Trophoblast cell (in vitro differentiated cells and primary cell): ENCODE data around the gene JAZF1.

Experiments used
- DNase-seq, 2 donors: peaks; one replicate each; pipeline ENCODE4 v3.0.0-alpha.2; 2016
- H2AFZ ChIP-seq: 2 replicates; pipeline ENCODE4 v1.6.1; 2013; ENCODE audit warnings: low read length, moderate library complexity, mild to moderate bottlenecking; ENCODE audit not compliant: insufficient read depth, poor library complexity
- H2AK5ac ChIP-seq: 2 replicates; pipeline ENCODE4 v1.6.1; 2013; ENCODE audit warnings: mild to moderate bottlenecking, low read length
- H2BK120ac ChIP-seq: 2 replicates; pipeline ENCODE4 v1.6.1; 2013; ENCODE audit warnings: low read length, mild to moderate bottlenecking, moderate library complexity; ENCODE audit not compliant: insufficient read depth, poor library complexity
- H2BK12ac ChIP-seq: 2 replicates; pipeline ENCODE4 v1.6.1; 2013; ENCODE audit warnings: mild to moderate bottlenecking, low read length, moderate library complexity
- H2BK5ac ChIP-seq: 2 replicates; pipeline ENCODE4 v1.6.1; 2013; ENCODE audit warnings: low read length, low read depth, moderate library complexity, mild to moderate bottlenecking; ENCODE audit not compliant: poor library complexity
- H3K14ac ChIP-seq: 2 replicates; pipeline ENCODE4 v1.6.1; 2013; ENCODE audit warnings: mild to moderate bottlenecking, low read length
- H3K18ac ChIP-seq: 2 replicates; pipeline ENCODE4 v1.6.1; 2013; ENCODE audit warnings: mild to moderate bottlenecking, low read length
- H3K23ac ChIP-seq: 2 replicates; pipeline ENCODE4 v1.6.1; 2013; ENCODE audit warnings: low read length
- H3K27ac ChIP-seq: 2 replicates; pipeline ENCODE4 v1.5.1; 2013; ENCODE audit warnings: low read depth, mild to moderate bottlenecking, inconsistent platforms, low read length, moderate library complexity
- H3K27me3 ChIP-seq: 2 replicates; pipeline ENCODE4 v1.6.1; 2013; ENCODE audit warnings: inconsistent platforms, mild to moderate bottlenecking, low read length, moderate library complexity; ENCODE audit not compliant: insufficient read depth
- H3K36me3 ChIP-seq, 2 experiments: 1 replicate in 1 of 2; 2 replicates in 1 of 2; pipeline ENCODE4 v1.6.1; 2013; ENCODE audit warnings: low read length in 2 of 2, mild to moderate bottlenecking in 2 of 2, moderate library complexity in 1 of 2; ENCODE audit not compliant: insufficient read depth in 2 of 2, control insufficient read depth in 1 of 2
- H3K4ac ChIP-seq: 2 replicates; pipeline ENCODE4 v1.6.1; 2013; ENCODE audit warnings: low read depth, mild to moderate bottlenecking, low read length, moderate library complexity
- H3K4me1 ChIP-seq, 2 experiments: 1 replicate in 1 of 2; 2 replicates in 1 of 2; pipeline ENCODE4 v1.6.1; 2013; ENCODE audit warnings: low read length in 2 of 2, mild to moderate bottlenecking in 2 of 2, moderate library complexity in 1 of 2; ENCODE audit not compliant: insufficient read depth in 2 of 2, control insufficient read depth in 1 of 2
- H3K4me2 ChIP-seq: 2 replicates; pipeline ENCODE4 v1.6.1; 2013; ENCODE audit warnings: inconsistent platforms, mild to moderate bottlenecking, low read length, moderate library complexity
- H3K4me3 ChIP-seq: 2 replicates; pipeline ENCODE4 v1.5.1; 2013; ENCODE audit warnings: mild to moderate bottlenecking, low read depth, low read length, inconsistent platforms
- H3K79me1 ChIP-seq: one replicate; pipeline ENCODE4 v1.6.1; 2013; ENCODE audit warnings: low read length
- H3K79me2 ChIP-seq: 2 replicates; pipeline ENCODE4 v1.6.1; 2013; ENCODE audit warnings: low read length, mild to moderate bottlenecking; ENCODE audit not compliant: control insufficient read depth, insufficient read depth, poor library complexity
- H3K9ac ChIP-seq: 2 replicates; pipeline ENCODE4 v1.6.1; 2013; ENCODE audit warnings: mild to moderate bottlenecking, low read length
- H3K9me3 ChIP-seq: 2 replicates; pipeline ENCODE4 v1.6.1; 2013; ENCODE audit warnings: low read depth, mild to moderate bottlenecking, control low read depth, inconsistent platforms, low read length; ENCODE audit not compliant: insufficient read depth
- H4K12ac ChIP-seq: 2 replicates; pipeline ENCODE4 v1.6.1; 2013; ENCODE audit warnings: low read depth, mild to moderate bottlenecking, low read length, moderate library complexity
- H4K8ac ChIP-seq: 2 replicates; pipeline ENCODE4 v1.6.1; 2013; ENCODE audit warnings: low read depth, mild to moderate bottlenecking, low read length, moderate library complexity
- H4K91ac ChIP-seq: one replicate; pipeline ENCODE4 v1.6.1; 2013; ENCODE audit warnings: low read depth, mild to moderate bottlenecking, low read length, moderate library complexity
- WGBS: extraction: QIAGEN DNeasy Blood & Tissue Kit; methylation state at CpG from one replicate; pipeline ENCODE4 v1.1.7; 2013; ENCODE audit warnings: missing lambda C conversion rate; ENCODE audit not compliant: insufficient read length, insufficient coverage; ENCODE audit errors: extremely low coverage; 5-methylcytosine and 5-hydroxymethylcytosine counted together

The JAZF1 gene

GRCh38 chr7:28179120-28180030 lies 1.2 kb downstream of the JAZF1 start:
- no peak overlapping the region for H3K4ac ChIP-seq
- no CpG with 5 or more reads among the region's 96 CpGs for WGBS
- no peak overlapping the region for H4K8ac ChIP-seq
- no peak overlapping the region for H3K23ac ChIP-seq
- no peak overlapping the region for H4K12ac ChIP-seq
- H3K27me3 ChIP-seq = no peaks in the 10 kb centered on the region
- H3K79me2 ChIP-seq = no peaks in the 10 kb centered on the region
- peaks cover 3 to 8% of the 10 kb centered on the region in 2 experiments for H3K4me1 ChIP-seq
- no peaks in the 10 kb centered on the region for H3K9me3 ChIP-seq
- H3K4me3 ChIP-seq = peak overlapping the region; percentile 75
- no peak overlapping the region for H2BK12ac ChIP-seq
- DNase-seq = peak; percentile 46 to 47
- no peaks in the 10 kb centered on the region for H3K79me1 ChIP-seq
- H2BK5ac ChIP-seq = no peak overlapping the region
- H3K4me2 ChIP-seq = peak overlapping the region; percentile 95
- H3K14ac ChIP-seq = no peak overlapping the region
- H4K91ac ChIP-seq = no peak overlapping the region
- H3K9ac ChIP-seq = no peak overlapping the region
- no peak overlapping the region for H3K27ac ChIP-seq
- no peak overlapping the region for H2BK120ac ChIP-seq
- H2AK5ac ChIP-seq = no peak overlapping the region
- H2AFZ ChIP-seq = peak overlapping the region; percentile 21
- no peaks in the 10 kb centered on the region for H3K36me3 ChIP-seq
- no peak overlapping the region for H3K18ac ChIP-seq

GRCh38 chr7:28178599-28178998 lies 2.0 kb downstream of the JAZF1 start:
- H2BK5ac ChIP-seq = no peak overlapping the region
- no peaks in the 10 kb centered on the region for H3K27me3 ChIP-seq
- H3K27ac ChIP-seq = no peak overlapping the region
- no peak overlapping the region for H3K4ac ChIP-seq
- no peaks in the 10 kb centered on the region for H3K36me3 ChIP-seq
- no peak overlapping the region for H3K9ac ChIP-seq
- H2BK120ac ChIP-seq = no peak overlapping the region
- no peaks in the 10 kb centered on the region for H3K79me2 ChIP-seq
- no peak overlapping the region for H2BK12ac ChIP-seq
- no peak overlapping the region for H2AK5ac ChIP-seq
- H4K8ac ChIP-seq = no peak overlapping the region
- peak overlapping the region; percentile 95 for H3K4me2 ChIP-seq
- H3K14ac ChIP-seq = no peak overlapping the region
- H3K79me1 ChIP-seq = no peaks in the 10 kb centered on the region
- no peak overlapping the region for H3K4me3 ChIP-seq
- no peak overlapping the region for H3K18ac ChIP-seq
- H3K9me3 ChIP-seq = no peaks in the 10 kb centered on the region
- H2AFZ ChIP-seq = no peak overlapping the region
- H4K91ac ChIP-seq = no peak overlapping the region
- no peak overlapping the region for H4K12ac ChIP-seq
- peak in 1 of 2 donors; percentile 18 for DNase-seq
- WGBS = no CpG with 5 or more reads among the region's 5 CpGs
- H3K23ac ChIP-seq = no peak overlapping the region
- peaks cover 3 to 8% of the 10 kb centered on the region in 2 experiments for H3K4me1 ChIP-seq

GRCh38 chr7:28177836-28178235 lies 2.8 kb downstream of the JAZF1 start:
- no peaks in the 10 kb centered on the region for H3K9me3 ChIP-seq
- no peak overlapping the region for H2AFZ ChIP-seq
- no peak overlapping the region for H3K9ac ChIP-seq
- no peak overlapping the region for H4K8ac ChIP-seq
- no peak overlapping the region for H3K4me2 ChIP-seq
- H3K14ac ChIP-seq = no peak overlapping the region
- H3K4me3 ChIP-seq = no peak overlapping the region
- H3K79me1 ChIP-seq = no peaks in the 10 kb centered on the region
- no peak overlapping the region for H2AK5ac ChIP-seq
- H4K12ac ChIP-seq = no peak overlapping the region
- no peak overlapping the region for H4K91ac ChIP-seq
- no peaks in the 10 kb centered on the region for H3K79me2 ChIP-seq
- H3K23ac ChIP-seq = no peak overlapping the region
- H3K27me3 ChIP-seq = no peaks in the 10 kb centered on the region
- H3K36me3 ChIP-seq = no peaks in the 10 kb centered on the region
- no peak overlapping the region for H2BK12ac ChIP-seq
- no peak overlapping the region for H2BK120ac ChIP-seq
- H3K18ac ChIP-seq = no peak overlapping the region
- H2BK5ac ChIP-seq = no peak overlapping the region
- no CpG with 5 or more reads among the region's 1 CpG for WGBS
- H3K4ac ChIP-seq = no peak overlapping the region
- peaks cover 3 to 8% of the 10 kb centered on the region in 2 experiments for H3K4me1 ChIP-seq
- no peak overlapping the region for H3K27ac ChIP-seq
- DNase-seq = no peak

GRCh38 chr7:28176645-28177044 lies 4.0 kb downstream of the JAZF1 start:
- Histone ChIP-seq H2AK5ac (no peak overlapping the region), H3K9ac (no peak overlapping the region), H3K18ac (no peak overlapping the region), H3K79me1 (no peaks in the 10 kb centered on the region), H4K91ac (no peak overlapping the region), H2BK120ac (no peak overlapping the region), H3K4me3 (no peak overlapping the region), H3K27me3 (no peaks in the 10 kb centered on the region), H3K4ac (no peak overlapping the region), H2BK12ac (no peak overlapping the region), H4K12ac (no peak overlapping the region), H3K14ac (no peak overlapping the region), H3K36me3 (no peaks in the 10 kb centered on the region), H2BK5ac (no peak overlapping the region), H3K79me2 (no peaks in the 10 kb centered on the region), H3K9me3 (no peaks in the 10 kb centered on the region), H3K4me2 (no peak overlapping the region), H4K8ac (no peak overlapping the region), H2AFZ (no peak overlapping the region), H3K4me1 (peaks cover 3 to 8% of the 10 kb centered on the region in 2 experiments), H3K27ac (no peak overlapping the region), H3K23ac (no peak overlapping the region)
- DNase-seq = no peak
- WGBS = no CpG with 5 or more reads among the region's 2 CpGs
